Breast epithelium (tissue), 3 donors: ENCODE measurements around the gene RTN4R.
"Not testable (repeated sequence)": the region's sequence is repeated elsewhere in the genome, so short reads cannot be mapped to it uniquely, and the experiment has no call there.

ENCODE experiments used
- CTCF ChIP-seq, 3 donors: fragments of 450-650 bp; IDR thresholded peaks; one replicate each; pipeline ENCODE4 v1.5.1; 2016 to 2017; ENCODE audit warnings: antibody characterized with exemption in 3 of 3, mild to moderate bottlenecking in 3 of 3, moderate library complexity in 3 of 3
- POLR2A ChIP-seq: fragments of 450-650 bp; IDR thresholded peaks from one replicate; pipeline ENCODE4 v1.6.1; 2016; ENCODE audit warnings: antibody characterized with exemption, mild to moderate bottlenecking, moderate library complexity

- not testable (repeated sequence) for TF ChIP-seq CTCF (IDR thresholded peaks at IDR 0.05); POLR2A
Observed at GRCh38 chr22:20305230-20305893, 37.2 kb upstream of the RTN4R start.
